Measurements from ENCODE around the gene FBRSL1. TPM values are rescaled to one million over a fixed set of nuclear protein-coding genes. Genes with fewer than 3 reads are reported as not detected.

Gene FBRSL1
- total RNA-seq, 4 donors from 2014 or later: 2.4 to 8.5 (median 5.0) TPM

GRCh38 chr12:132455565-132455964, 34.4 kb upstream of the FBRSL1 start:
- TF ChIP-seq CTCF (IDR thresholded peaks at IDR 0.05; ENCODE audit: low read depth): no peak

GRCh38 chr12:132456186-132456943, 33.6 kb upstream of the FBRSL1 start:
- no peak for TF ChIP-seq CTCF (IDR thresholded peaks at IDR 0.05; ENCODE audit: low read depth)

GRCh38 chr12:132456944-132457495, 32.9 kb upstream of the FBRSL1 start:
- TF ChIP-seq CTCF (IDR thresholded peaks at IDR 0.05; ENCODE audit: low read depth): no peak

- TF ChIP-seq CTCF (IDR thresholded peaks at IDR 0.05; ENCODE audit: low read depth): no peak
Measured at GRCh38 chr12:132458441-132458840, 31.5 kb upstream of the FBRSL1 start.

GRCh38 chr12:132458846-132459641, 30.9 kb upstream of the FBRSL1 start:
- TF ChIP-seq CTCF (IDR thresholded peaks at IDR 0.05; ENCODE audit: low read depth): no peak

GRCh38 chr12:132460571-132460970, 29.4 kb upstream of the FBRSL1 start:
- TF ChIP-seq CTCF (IDR thresholded peaks at IDR 0.05; ENCODE audit: low read depth): no peak

GRCh38 chr12:132461526-132461925, 28.4 kb upstream of the FBRSL1 start:
- TF ChIP-seq CTCF (IDR thresholded peaks at IDR 0.05; ENCODE audit: low read depth): no peak

Data from subcutaneous adipose tissue (tissue), 4 donors.